NCI-H146 (cell line): ENCODE results near the gene NUBP2.

Experiments used
- DNase-seq: peaks from one replicate; lab custom pipeline; 2025; lab: John Stamatoyannopoulos, UW

The NUBP2 gene

DNA sequence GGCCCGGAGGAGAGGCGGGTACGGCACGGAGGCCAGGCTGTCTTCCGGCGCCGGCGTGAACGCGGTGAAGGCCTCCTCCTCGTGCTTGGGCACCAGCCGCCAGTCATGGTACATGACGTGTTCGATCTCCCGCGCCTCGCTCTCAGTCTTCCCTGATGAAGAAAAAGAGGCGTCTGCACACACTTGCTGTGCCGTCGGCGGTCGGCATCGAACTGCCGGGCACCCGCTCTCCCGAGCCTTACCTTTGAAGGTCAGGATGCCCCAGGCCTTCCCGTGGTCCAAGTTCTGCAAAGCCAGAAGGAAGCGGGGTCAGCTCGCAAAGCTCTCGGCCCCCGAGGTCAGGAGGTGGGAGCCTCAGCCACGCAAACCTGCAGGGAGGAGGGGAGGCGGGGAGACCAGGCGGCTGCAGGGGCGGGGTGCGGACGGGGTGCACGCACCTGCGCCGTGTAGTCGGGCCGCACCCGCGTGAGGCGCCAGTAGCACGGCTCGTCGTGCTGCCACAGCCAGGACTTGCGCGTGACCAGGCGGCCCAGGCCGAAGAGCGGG is 10.3 kb upstream of the NUBP2 start, which contains the start of gene EME2:
Gene EME2 (plus strand): TSS at position 449 of the 546 bp plus-strand sequence. CDS start 418 bp downstream, outside the sequence.
- peak; percentile 73 for DNase-seq

DNA sequence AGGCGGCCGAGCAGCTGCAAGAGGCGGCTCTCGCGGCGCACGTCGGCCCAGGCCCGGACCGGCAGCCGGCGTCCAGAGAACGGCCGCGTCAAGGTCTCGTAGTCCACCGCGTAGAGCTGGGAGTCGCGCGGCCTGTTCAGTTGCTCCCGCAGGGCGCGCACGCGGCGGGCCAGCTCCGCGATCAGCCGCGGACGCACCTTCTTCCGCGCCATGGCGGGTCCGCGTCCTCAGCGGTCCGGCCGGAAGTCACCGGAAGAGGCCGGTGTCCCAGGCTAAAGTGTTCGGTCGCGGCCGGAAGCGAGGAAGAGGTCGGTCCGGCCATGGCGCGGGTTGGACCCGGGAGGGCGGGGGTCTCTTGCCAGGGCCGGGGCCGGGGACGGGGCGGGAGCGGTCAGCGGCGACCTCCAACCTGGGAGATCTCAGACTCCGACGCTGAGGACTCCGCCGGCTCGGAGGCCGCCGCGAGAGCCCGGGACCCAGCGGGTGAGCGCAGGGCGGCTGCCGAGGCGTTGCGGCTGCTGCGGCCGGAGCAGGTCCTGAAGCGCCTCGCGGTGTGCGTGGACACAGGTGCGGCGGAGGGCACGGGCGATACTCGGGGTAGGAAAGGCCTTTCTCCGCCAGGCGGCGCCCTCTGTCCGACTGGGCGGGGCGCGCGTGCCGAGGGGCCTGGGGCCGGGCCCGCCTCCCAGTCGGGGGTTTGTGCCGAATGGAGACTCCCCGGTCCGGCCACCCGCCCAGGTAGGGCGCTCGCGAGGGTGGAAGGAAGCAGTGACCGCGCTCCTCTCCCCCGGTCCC is 9.7 kb upstream of the NUBP2 start, which contains the start of gene MRPS34:
Gene MRPS34 (minus strand): TSS at position 227 of the 795 bp plus-strand sequence. CDS start 15 bp downstream, at position 212.
- DNase-seq, result peak; percentile 94

DNA sequence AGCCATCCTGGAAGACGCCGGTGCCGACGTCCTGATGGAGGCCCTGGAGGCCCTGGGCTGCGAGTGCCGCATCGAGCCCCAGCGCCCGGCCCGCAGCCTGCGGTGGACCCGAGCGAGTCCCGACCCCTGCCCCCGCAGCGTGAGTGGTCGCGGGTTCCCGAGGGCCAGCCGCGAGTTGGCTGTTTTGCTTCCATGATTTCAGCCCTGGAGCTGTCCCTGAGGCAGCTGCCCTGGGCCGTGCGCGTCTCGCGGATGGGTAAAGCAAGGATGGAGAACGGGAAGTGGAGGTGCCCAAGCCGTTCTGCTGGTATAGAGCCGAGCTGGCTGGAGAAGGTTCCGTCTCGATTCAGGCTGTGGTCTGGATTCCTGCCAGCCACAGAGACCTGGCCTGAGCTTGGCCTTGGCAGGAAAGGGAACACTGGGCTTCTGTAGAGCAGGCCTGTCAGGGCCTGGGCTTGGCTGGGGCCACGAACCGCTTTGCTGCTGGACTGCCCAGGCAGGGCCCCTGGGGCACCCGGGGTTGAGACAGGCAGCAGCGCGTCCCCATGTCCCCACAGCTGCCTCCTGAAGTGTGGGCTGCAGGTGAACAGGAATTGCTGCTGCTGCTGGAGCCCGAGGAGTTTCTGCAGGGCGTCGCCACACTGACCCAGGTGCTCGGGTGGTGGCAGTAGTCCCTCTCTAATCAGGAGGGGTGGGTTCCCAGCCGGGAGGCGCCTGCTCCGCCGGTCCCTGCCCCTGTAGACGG is 8.9 kb upstream of the NUBP2 start:
- peak; percentile 50 for DNase-seq

DNA sequence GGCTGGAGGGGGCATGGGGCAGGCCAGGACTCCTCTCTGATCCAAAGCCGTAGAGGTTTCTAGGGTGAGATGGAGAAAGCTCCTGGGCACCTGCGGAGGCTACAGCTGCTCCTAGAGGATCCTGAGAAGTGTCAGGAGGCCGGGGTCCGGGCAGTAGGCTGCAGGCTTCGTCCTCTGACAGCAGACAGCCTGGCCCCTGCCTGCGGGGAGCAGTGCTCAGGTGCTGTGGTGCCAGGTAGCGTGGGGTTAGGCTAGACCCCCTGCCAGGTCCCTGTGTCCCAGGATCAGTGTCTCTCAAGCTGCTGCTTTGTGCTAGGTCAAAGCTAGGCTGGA is 8.3 kb upstream of the NUBP2 start:
- DNase-seq, result no peak

DNA sequence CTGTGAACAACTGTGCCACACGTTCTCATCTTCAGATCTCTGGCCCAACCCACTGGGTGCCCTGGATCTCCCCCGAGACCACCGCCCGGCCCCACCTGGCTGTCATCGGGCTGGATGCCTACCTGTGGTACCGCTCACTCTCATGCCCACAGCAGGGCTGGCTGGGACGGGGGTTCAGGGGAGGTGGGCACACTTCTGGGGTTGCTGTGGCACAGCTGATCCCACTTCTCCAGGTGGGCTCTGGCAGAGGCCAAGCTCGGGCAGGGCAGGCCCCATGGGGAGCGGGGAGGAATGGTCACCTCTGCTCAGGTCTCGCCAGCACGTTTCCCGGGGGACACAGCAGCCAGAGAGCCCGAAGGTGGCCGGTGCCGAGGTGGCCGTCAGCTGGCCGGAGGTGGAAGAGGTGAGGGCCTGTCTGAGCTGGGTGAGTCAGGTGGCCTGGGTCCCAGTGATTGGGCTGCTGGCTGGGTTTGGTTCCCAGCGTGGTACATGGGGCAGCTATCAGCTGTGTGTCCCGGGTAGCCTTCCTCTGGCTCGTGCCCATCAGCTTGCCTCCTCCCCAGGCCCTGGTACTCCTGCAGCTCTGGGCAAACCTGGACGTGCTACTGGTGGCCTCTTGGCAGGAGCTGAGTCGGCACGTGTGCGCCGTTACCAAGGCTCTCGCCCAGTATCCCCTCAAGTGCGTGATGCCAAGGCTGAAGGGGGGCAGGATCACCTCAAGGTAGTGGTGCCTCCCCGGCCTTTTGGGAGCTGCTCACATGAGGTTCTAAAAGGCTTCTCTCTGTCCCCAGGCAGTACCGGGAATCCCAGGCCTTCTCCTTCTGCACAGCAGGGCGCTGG is 7.5 kb upstream of the NUBP2 start:
- no peak for DNase-seq

DNA sequence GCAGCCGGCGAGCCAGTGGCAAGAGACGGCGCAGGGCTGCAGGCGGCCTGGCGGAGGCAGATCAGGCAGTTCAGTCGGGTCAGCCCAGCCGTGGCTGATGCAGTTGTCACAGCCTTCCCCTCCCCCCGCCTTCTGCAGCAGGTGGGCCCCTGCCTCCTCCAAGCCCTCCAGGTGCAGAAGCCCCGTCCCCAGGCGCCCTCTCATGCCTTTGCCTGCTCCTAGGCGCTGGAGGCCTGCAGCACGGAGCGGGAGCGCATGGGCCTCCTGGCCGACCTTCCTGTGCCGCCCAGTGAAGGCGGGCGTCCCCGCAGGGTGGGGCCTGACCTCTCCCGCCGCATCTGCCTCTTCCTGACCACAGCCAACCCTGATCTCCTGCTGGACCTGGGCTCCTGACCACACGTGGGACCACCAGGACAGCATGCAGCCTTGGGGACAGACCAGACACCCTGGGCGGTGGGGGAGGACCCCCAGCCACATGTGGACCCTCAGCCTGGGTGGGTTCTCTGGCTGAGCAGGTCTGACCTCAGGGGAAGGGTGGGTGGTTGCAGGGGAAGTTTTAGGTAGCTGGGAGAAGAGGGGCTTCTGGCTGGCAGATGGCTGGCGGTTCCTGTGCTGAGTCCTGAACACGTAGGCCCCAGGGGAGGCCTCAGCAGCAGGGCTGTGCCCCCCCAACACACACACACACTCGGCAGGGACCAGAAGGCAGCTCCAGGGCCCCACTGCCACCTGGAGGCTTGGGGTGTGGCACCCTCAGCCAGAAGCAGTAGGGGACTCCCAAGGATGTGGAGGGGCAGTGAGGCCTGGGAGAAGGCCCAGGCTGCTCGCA is 6.7 kb upstream of the NUBP2 start:
- DNase-seq, result no peak

DNA sequence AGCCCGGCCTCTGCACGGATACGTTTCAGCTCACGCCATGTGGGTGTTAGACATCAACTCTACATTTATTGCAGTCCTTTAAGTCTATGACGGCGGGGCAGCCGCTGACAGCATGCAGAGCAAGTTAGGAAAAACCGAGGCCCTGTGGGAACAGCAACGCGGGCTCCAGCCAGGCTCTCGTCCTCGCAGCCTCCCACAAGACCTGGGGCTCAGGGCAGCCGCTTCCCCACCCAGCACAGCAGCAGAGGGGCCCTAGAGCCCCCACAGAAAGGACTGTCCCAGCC is 6.1 kb upstream of the NUBP2 start:
- DNase-seq, result no peak

DNA sequence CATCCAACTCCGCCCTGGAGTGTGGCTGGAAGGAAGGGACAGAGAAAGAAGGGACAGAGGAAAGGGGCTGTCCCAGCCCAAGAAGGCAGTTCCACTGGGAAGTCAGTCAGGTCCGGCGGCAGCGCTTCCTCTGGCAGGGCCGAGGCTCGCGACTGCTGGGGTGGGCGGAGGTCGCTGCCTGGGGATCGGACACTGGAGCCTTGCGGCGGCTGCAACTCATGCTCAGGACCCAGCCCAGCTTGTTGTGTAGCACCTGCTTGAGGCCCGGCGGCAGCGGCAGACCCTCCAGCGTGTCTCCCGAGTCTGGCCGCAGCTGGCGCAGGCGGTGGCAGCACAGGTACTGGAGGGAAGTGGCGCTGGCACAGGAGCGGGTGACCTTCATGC is 5.8 kb upstream of the NUBP2 start:
- no peak for DNase-seq

DNA sequence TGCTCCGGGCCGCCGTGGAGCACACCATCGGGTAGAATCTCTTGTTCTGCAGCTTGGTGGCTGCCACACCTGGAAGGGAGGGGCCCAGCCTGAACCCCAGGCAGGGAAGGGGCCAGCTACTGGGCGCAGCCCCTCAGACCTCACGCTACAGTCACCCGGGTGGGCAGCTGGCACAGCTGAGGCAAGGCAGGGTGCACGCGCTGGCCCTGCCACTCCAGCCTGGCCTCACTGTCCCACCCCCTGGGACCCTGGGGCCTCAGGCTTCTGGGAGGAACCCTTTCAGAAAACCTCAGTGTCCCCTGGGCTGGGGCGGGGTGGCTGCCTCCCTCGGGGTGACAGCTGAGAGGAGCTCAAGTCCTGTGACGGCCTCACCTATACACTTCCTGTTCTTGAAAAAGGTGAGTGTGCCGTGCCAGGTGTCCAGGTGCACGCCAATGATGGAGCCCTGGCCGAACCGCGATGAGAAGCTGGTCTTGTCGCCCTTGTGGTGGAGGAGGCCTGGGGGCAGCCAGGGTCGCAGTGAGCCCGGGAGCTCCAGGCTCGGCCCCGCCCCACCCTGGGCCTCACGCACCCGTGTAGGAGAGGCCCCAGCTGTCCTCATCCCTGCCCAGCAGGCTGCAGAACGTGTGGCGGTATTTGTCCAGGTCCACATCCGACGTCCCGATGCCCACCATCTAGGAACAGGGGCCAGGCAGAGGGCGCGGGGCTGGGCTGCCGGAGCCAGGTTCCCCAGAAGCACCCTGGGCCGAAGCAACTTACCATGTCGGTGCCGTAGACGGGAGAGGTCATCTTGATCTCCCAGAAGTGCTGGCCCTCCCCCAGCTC is 5.2 kb upstream of the NUBP2 start:
- DNase-seq, result no peak

DNA sequence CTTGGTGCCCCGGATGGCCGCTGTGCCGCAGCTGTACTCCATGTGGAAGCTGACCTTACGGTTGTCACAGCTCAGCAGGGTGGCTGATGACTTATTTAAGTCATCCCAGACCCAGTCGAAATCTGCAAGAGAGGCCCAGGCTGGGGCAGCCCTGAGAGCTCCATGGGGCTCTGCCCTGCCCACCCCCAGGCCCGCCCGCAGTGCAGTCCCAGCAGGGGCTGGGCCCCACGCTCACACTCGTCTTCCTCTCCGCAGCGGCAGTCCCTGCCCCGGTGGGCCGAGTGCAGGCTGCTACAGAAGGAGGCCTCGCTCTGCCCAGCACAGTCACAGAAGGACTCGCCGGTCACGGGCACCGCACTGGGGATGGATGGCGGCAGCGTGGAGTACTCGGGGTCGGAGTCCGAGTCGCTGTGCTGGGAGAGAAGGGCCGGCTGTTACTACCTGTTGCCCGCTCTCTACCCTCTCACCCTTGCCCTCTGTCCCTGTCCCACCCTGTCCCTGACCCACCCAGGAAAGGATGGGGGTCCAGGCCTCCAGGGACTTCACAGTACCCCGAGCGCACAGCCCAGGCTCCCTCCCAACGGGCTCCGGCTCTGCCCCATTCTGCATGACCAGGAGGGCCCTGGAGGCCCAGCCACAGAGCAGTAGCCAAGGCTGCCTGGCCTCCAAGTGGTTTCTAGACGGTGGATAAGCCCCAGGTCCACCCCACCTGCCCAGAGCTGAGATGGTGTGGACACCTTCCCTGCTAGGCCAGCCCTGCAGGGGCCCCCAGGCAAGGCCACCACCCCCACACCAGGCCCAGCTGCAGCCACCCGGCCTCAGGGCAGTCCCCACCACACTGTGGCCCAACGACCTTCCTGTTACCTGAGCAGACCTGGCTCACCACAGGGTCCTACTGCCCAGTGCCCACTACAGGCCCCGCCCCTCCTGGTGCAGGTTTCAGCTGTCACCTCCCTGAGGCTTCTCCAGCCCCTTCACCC is 4.3 kb upstream of the NUBP2 start:
- DNase-seq, result no peak

DNA sequence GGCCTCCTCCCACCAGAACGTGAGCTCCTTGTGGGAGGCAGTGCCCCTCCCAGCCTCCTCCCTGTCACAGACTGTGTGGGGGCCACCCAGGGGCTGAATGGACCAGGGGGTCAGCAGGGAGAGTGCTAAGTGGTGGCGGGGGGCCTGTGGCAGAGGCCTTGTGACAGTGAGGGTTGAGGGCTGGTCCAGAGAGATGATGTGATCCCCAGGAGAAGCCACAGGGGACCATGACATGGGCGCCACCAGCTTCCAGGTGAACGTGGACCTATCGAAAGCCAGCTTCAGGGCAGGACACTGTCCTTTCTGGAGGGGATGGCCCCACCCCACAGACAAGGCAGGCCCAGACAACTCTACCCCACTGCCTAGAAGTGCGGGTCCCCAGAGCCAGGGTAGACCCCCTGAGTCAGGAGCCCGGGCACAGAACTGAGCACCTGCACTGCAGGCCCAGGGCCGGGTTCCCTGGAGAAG is 3.5 kb upstream of the NUBP2 start:
- no peak for DNase-seq

DNA sequence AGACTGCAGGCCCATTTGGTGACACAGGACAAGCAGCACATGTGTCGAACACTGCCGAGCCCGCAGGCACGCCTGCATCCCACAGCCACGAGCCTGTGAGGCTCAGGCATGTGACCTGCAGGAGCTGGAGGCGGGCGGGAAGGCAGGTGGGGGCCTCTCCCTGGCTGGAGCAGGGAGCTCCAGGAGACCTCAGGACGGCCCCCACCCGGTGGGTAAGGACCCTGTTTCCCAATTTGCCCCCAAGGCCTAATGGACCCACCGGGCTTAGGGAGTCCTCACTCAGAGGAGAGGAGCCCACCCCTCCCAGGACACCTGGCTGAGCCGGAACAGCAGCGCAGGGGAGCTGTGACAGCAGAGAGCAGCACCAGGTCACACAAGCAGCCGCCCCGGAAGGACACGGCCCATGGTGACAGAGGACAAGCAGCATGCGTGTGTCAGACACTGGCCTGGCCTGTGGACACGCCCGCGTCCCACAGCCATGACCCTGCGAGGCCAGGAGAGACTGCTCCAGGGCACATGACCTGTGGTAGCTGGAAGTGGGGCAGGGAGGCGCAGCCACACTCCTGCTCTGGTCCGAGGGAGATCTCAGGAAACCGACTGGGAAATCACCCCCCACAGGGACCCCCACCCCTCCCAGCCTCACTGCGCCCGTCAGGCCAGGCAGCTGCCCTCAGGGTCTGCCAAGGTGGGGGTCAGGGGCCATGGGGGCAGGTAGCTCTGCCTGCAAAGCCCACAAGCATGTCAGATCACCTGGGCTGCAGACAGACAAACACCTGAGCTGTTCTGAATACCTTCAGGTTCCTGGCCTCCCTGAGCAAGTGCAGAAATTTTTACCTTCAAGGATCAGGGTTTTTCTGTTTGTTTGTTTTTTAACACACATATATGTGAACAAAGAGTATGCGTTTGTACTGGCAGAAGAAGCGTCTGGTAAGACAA is 2.8 kb upstream of the NUBP2 start:
- no peak for DNase-seq

DNA sequence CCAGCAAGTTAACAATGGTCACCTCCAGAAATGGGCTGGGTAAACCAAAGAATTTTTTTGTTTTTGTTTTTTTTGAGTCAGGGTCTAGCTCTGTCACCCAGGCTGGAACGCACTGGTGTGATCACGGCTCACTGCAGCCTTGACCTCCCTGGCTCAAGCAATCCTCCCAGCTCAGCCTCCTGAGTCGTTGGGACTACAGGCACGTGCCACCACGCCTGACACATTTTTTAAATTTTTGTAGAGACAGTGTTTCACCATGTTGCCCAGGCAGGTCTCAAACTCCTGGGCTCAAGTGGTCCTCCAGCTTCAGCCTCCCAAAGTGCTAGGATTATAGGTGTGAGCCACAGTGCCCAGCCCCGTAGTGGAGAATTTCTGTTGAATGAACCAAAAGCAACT is 2.1 kb upstream of the NUBP2 start:
- DNase-seq, result no peak

DNA sequence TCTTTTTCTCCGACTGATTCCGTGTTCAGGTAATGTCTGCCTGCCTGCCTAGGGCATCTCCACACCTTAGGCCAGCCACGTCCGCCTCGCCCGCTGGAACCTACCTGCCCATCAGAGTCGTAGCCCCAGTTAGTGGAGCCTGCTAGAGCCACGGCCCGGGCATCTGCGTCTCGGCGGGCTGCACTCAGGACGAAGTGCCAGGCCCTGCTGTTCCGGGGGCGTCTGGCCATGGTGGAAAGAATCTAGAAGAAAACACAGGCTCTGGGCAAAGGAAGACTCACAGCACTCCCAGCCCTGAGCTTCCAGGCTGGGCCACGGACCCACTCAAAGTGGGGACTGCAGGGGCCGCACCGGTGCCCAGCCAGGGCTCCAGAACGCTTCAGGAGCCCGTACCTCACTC is 1.5 kb upstream of the NUBP2 start:
- no peak for DNase-seq

DNA sequence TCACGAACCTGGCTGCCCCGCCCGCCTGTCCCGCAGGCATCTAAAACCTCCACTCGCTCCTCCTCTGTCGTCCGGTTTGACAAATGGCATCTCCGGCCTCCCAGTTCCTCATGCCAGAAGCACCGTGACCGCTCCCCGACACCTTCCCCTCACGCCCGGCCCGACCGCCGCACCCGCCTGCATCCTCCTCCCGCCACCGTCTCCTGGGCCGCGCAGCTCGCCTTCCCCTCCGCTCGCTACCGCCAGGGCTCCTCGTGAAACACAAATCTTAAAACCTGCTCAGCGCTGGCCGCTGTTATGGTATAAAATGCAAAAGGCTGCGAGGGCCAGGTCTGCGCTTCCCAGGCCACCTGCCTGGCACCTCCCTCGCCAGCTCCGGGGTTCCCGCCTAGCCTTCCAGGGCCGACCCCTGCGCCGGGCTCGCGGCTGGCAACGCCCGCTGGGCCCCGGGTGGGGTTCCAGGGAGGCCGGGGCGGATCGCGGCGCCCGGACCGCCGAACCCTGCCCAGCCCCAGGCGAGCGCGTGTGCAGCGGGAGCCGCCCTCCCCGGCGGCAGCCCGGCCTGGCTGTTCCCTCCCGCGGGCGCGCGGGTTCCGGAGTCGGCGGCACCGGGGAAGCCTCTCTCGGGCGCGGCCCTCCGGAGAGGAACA is 877 bp upstream of the NUBP2 start:
- peak; percentile 43 for DNase-seq

DNA sequence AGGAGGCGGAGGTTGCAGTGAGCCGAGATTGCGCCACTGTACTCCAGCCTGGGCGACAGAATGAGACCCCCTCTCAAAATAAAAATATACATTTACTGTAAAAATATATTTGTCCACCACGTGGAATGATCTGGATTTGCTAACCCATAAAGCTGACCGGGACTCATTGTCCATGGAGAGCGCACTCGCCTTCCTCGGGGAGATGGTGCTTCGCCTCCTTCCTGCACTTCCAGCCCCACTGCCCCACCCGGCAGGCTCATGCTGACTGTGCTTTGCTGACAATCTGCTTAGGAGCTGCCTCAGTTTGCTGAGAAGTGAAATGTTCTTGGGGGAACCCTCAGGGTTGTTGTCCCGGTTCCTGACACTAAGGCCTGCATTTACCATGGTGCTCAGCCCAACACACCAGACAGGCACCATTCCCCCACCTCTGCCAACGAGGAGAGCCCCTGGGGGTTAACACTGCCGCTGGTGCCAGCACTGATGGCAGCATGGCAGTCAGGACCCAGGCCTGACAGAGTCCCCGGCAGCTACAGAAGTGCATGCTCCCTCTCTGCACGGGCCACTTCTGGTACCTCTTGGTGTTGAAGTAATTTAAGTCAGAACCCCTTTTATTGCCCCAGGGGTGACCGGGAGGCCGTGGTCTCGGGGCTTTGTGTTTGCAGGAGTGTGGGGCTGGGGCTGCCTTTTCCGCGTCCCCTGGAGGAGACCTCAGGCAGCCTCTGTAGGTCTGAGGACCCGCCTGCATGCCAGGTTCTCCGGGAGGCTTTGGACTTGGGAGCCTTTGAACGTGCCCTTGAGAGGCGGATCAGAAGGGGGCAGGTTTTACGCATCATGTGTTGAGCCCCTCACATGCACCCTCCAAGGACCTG is 2.5 kb downstream of the NUBP2 start:
- no peak for DNase-seq

DNA sequence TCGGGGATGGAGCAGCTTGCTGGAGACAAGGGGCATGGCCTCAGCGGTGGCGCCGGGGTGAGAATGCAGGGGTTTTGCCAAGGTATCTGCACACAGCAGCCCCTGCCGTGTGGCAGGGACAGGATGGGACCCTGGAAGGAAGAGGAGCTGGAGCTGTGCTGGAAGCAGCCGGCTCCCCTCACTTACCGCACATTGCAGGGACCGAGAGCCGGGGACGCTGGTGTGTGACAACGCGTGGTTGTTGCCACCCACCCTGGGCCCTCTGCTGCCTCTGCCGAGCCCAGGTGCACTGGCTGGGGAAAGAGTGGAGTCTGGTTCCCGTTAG is 3.0 kb downstream of the NUBP2 start:
- no peak for DNase-seq
